ENCODE results near the gene HSP90AA1.

HSP90AA1 gene

DNA sequence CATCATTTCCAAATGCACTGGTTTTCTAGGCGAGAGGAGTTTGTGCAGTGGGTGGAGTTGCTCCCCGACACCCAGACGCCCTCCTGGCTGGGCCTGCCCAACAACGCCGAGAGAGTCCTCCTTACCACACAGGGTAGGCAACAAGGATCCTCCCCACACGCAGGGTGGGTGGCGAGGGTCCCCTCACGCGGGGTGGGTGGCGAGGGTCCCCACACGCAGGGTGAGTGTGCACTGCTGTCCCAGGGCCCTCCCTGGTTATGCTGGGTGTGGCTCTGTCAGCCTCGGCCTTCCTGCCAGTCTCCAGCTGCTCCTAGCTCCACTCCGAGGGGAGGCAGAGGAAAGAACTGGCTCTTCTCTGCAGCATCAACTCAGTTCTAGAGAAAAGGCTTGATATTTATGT lies 42.3 kb downstream of the HSP90AA1 start:
- no peak for FAIRE-seq
- DNase-seq (ENCODE audit: low spot score), result no peak

DNA sequence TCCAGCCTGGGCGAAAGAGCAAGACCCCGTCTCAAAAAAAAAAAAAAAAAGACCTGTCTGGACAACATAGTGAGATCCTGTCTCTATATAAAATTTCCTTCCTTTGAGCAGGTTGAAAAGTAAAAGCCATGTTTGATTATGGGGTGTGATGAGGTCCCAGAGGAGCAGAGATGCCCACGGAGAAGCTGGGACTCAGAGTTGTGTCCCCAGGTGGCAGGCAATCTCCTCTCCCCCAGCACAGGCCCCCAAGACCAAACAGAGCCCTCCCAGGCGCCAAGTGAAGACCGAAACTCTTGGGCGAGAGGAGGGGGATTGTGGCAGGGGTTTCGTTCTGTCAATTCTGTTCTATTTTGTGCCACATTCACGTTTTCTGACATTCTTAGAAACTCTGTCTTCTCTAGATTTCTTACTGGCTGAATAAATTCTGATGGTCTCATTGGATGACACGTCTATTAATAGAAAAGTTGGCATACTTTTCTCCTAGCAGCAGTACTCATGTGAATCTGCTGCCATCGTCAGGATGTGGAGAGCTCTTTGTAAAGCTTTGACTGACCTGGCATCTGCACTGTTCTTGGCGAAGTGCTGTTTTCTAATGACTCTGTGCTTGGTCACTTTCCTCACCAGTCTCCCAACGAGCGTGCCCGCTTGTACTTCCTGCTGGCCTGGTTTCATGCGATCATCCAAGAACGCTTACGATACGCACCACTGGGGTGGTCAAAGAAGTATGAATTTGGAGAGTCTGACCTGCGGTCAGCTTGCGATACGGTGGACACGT lies 43.4 kb downstream of the HSP90AA1 start:
- FAIRE-seq (no peak), DNase-seq (ENCODE audit: low spot score) (no peak)

DNA sequence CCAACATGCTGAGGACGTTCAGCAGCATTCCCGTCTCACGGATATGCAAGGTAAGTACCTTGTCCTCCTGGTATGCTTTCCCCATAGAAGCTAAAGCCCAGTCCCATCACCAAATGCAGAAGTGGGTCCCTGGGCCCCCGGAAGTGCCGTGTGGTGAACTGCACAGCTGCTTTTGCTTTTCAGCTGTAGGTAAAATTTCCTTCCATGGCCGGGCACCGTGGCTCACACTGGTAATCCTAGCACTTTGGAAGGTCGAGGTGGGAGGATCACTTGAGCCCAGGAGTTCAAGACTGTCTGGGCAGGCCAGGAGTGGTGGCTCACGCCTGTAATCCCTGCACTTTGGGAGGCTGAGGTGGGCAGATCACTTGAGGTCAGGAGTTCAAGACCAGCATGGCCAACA lies 44.1 kb downstream of the HSP90AA1 start:
- DNase-seq (ENCODE audit: low spot score) (no peak), FAIRE-seq (no peak)

GRCh38 chr14:102040153-102040552 lies 46.7 kb downstream of the HSP90AA1 start:
- FAIRE-seq (no peak), DNase-seq (ENCODE audit: low spot score) (no peak)

- FAIRE-seq (no peak), DNase-seq (ENCODE audit: low spot score) (no peak)
Measured at GRCh38 chr14:102039157-102039556, 47.7 kb downstream of the HSP90AA1 start.

DNA sequence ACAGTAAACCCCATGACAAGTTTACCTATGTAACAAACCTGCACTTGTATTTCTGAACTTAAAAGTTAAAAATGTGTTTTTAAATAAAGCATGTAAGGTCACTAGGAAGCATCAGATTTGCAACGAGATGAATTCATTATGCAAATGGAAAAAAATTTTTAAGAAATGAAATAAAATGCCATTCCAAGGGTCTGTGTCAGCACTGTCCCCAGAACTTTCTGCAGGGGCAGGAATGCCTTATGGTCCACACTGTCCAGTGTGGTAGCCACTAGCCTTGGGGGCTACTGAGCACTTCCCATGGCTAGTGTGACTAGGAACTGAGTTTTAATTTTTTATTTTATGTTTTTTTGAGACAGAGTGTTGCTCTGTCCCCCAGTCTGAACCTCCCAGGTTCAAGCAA lies 49.2 kb downstream of the HSP90AA1 start:
- DNase-seq (ENCODE audit: low spot score), result no peak
- FAIRE-seq, result no peak

- DNase-seq (ENCODE audit: low spot score) (no peak), FAIRE-seq (no peak)
Measured at GRCh38 chr14:102035914-102036313, 50.9 kb downstream of the HSP90AA1 start.

DNA sequence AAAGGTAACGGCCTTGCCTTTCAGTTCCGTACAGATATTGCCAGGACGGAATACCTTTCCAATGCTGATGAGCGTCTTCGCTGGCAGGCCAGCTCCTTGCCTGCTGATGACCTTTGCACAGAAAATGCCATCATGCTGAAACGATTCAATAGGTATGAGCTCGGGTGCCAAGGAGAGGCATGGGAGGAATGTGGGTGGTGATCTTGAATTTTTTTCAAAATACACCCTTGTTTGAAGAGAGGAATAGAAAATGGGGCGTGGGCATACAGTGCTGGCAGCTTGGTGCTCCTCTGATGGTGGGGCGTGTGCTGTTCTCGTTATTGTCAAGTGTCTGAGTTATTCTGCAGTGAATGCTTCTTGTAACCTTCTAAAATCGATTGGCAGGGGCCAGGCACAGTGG lies 52.5 kb downstream of the HSP90AA1 start:
- no peak for DNase-seq (ENCODE audit: low spot score)
- FAIRE-seq, result no peak

DNA sequence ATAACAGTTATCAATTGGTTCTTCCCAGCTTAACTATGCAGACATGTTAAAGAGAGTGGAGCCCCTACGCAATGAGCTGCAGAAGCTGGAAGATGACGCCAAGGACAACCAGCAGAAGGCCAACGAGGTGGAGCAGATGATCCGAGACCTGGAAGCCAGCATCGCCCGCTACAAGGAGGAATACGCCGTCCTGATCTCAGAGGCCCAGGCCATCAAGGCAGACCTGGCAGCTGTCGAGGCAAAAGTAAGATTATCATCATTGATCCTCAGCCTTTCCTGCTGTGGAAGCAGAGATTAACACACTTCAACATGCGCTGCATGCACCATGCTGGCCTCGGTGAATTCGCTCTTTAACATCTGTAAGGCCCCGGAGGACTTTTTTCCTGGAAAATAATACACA lies 53.6 kb downstream of the HSP90AA1 start:
- DNase-seq (ENCODE audit: low spot score), result no peak
- no peak for FAIRE-seq

All from urothelium cell line (cell line).